ENCODE results near the gene SPDEF. TPM values are rescaled to one million over a fixed set of nuclear protein-coding genes. Genes with fewer than 3 reads are reported as not detected.
A peak's percentile ranks its signal among the peaks of the same experiment; 100 is the strongest.

The SPDEF gene
- total and polyA plus RNA-seq, 2 donors (not counting 1 experiment from before 2014, with no cell fraction given) = under 0.01 to 0.03 TPM

DNA sequence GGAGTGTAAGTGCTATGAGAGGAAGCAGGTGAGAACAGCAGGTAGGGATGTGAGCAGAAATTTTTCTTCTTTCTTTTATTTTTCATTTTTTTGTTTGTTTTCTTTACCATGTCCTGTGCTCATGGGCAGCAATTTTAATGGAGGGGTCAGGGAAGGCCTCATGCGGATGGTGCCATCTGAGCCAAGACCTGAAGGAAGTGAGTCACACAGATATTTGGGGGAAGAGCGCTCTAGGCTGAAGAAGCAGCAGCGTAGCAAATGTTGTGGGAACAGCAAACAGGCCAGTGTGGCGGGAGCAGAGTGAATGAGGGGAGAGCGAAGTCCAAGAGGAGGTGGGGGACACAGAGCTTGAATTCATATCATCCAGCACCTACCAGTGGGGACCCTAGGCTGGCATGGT lies 12.7 kb downstream of the SPDEF start:
- Histone ChIP-seq H3K36me3 (ENCODE audit: control insufficient read depth, insufficient read depth, low read length) (no peaks in the 10 kb centered on the region), H3K79me2 (ENCODE audit: control insufficient read depth, insufficient read depth, low read length) (no peaks in the 10 kb centered on the region), H2AFZ (ENCODE audit: low read length) (no peak overlapping the region), H3K27me3 (ENCODE audit: control insufficient read depth, insufficient read depth, low read length) (no peaks in the 10 kb centered on the region), H4K20me1 (ENCODE audit: control insufficient read depth, extremely low read depth, insufficient read depth, low read length) (no peaks in the 10 kb centered on the region), H3K4me3 (replicated peaks in 1 of 4; ENCODE audit: control extremely low read depth in 1 of 4, insufficient read depth in 1 of 4, low read depth in 3 of 4, low read length in 4 of 4) (no peak overlapping the region), H3K4me1 (ENCODE audit: control insufficient read depth, extremely low read depth, insufficient read depth, low read length) (no peaks in the 10 kb centered on the region), H3K4me2 (ENCODE audit: extremely low read depth, insufficient read depth, low read length) (no peak overlapping the region), H3K9ac (ENCODE audit: insufficient read depth, low read length) (no peak overlapping the region), H3K9me3 (ENCODE audit: control insufficient read depth, insufficient read depth, low read depth, low read length) (no peaks in the 10 kb centered on the region), H3K27ac (ENCODE audit: insufficient read depth, low read length) (no peak overlapping the region)
- peak; percentile 66 to 67 for DNase-seq (ENCODE audit: low read depth in 2 of 2)
- TF ChIP-seq, protein P1, sequence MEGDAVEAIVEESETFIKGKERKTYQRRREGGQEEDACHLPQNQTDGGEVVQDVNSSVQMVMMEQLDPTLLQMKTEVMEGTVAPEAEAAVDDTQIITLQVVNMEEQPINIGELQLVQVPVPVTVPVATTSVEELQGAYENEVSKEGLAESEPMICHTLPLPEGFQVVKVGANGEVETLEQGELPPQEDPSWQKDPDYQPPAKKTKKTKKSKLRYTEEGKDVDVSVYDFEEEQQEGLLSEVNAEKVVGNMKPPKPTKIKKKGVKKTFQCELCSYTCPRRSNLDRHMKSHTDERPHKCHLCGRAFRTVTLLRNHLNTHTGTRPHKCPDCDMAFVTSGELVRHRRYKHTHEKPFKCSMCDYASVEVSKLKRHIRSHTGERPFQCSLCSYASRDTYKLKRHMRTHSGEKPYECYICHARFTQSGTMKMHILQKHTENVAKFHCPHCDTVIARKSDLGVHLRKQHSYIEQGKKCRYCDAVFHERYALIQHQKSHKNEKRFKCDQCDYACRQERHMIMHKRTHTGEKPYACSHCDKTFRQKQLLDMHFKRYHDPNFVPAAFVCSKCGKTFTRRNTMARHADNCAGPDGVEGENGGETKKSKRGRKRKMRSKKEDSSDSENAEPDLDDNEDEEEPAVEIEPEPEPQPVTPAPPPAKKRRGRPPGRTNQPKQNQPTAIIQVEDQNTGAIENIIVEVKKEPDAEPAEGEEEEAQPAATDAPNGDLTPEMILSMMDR (conservative IDR thresholded peaks at IDR 0.05 in 1 of 2, IDR thresholded peaks at IDR 0.05 in 1 of 2; ENCODE audit: low read depth in 1 of 2, low read length in 2 of 2) = no peak
- TF ChIP-seq EZH2 (IDR thresholded peaks at IDR 0.05; ENCODE audit: low read length, missing control alignments) = no peak

DNA sequence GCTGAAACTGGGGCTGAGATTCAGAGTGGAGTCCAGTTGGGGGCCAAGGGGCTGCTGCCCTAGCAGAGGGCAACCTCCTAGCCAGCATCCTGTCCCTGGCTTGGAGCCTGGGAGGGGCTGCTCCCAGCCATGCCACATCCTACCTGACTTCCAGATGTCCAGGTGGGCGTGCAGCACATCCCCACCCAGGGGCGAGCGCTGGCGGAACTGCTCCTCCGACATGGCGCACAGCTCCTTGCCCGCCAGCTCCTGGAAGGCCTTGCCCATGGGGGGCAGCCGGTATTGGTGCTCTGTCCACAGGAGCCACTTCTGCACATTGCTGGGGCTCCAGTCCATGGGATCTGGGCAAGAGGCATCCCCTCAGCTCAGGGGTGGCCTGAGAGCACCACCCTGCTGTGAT lies 15.3 kb downstream of the SPDEF start:
- H3K36me3 ChIP-seq (ENCODE audit: control insufficient read depth, insufficient read depth, low read length) = no peaks in the 10 kb centered on the region
- H4K20me1 ChIP-seq (ENCODE audit: control insufficient read depth, extremely low read depth, insufficient read depth, low read length) = no peaks in the 10 kb centered on the region
- H3K4me2 ChIP-seq (ENCODE audit: extremely low read depth, insufficient read depth, low read length) = no peak overlapping the region
- DNase-seq (ENCODE audit: low read depth in 2 of 2) = no peak
- H3K27me3 ChIP-seq (ENCODE audit: control insufficient read depth, insufficient read depth, low read length) = no peaks in the 10 kb centered on the region
- no peaks in the 10 kb centered on the region for H3K4me1 ChIP-seq (ENCODE audit: control insufficient read depth, extremely low read depth, insufficient read depth, low read length)
- no peak overlapping the region for H3K9ac ChIP-seq (ENCODE audit: insufficient read depth, low read length)
- no peaks in the 10 kb centered on the region for H3K79me2 ChIP-seq (ENCODE audit: control insufficient read depth, insufficient read depth, low read length)
- H2AFZ ChIP-seq (ENCODE audit: low read length) = no peak overlapping the region
- no peak overlapping the region for H3K27ac ChIP-seq (ENCODE audit: insufficient read depth, low read length)
- H3K9me3 ChIP-seq (ENCODE audit: control insufficient read depth, insufficient read depth, low read depth, low read length) = no peaks in the 10 kb centered on the region
- H3K4me3 ChIP-seq (replicated peaks in 1 of 4; ENCODE audit: control extremely low read depth in 1 of 4, insufficient read depth in 1 of 4, low read depth in 3 of 4, low read length in 4 of 4) = no peak overlapping the region
- TF ChIP-seq, protein P1 (conservative IDR thresholded peaks at IDR 0.05 in 1 of 2, IDR thresholded peaks at IDR 0.05 in 1 of 2; ENCODE audit: low read depth in 1 of 2, low read length in 2 of 2) = no peak
- no peak for TF ChIP-seq EZH2 (IDR thresholded peaks at IDR 0.05; ENCODE audit: low read length, missing control alignments)

DNA sequence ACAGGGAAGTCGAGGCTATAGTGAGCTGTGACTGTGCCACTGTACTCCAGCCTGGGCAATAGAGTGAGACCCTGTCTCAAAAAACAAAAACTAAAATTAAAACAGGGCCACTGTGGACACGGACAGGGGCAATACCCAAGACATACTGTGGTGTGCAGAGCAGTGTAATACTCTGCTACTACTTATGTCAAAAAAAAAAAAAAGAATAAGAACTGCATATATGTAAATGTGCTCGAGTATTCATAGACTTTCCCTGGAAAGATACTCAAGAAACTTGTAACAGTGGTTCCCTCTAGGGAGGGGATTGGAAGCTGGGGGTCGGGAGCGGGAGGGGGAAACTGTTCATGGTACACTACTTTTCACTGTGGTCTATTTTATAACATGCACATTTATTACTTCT lies 15.9 kb downstream of the SPDEF start:
- H3K79me2 ChIP-seq (ENCODE audit: control insufficient read depth, insufficient read depth, low read length) = no peaks in the 10 kb centered on the region
- no peak overlapping the region for H3K9ac ChIP-seq (ENCODE audit: insufficient read depth, low read length)
- no peaks in the 10 kb centered on the region for H3K27me3 ChIP-seq (ENCODE audit: control insufficient read depth, insufficient read depth, low read length)
- H4K20me1 ChIP-seq (ENCODE audit: control insufficient read depth, extremely low read depth, insufficient read depth, low read length) = no peaks in the 10 kb centered on the region
- H2AFZ ChIP-seq (ENCODE audit: low read length) = no peak overlapping the region
- no peaks in the 10 kb centered on the region for H3K9me3 ChIP-seq (ENCODE audit: control insufficient read depth, insufficient read depth, low read depth, low read length)
- H3K36me3 ChIP-seq (ENCODE audit: control insufficient read depth, insufficient read depth, low read length) = no peaks in the 10 kb centered on the region
- H3K4me3 ChIP-seq (replicated peaks in 1 of 4; ENCODE audit: control extremely low read depth in 1 of 4, insufficient read depth in 1 of 4, low read depth in 3 of 4, low read length in 4 of 4) = no peak overlapping the region
- DNase-seq (ENCODE audit: low read depth in 2 of 2) = no peak
- H3K4me1 ChIP-seq (ENCODE audit: control insufficient read depth, extremely low read depth, insufficient read depth, low read length) = no peaks in the 10 kb centered on the region
- H3K4me2 ChIP-seq (ENCODE audit: extremely low read depth, insufficient read depth, low read length) = no peak overlapping the region
- H3K27ac ChIP-seq (ENCODE audit: insufficient read depth, low read length) = no peak overlapping the region
- TF ChIP-seq, protein P1 (conservative IDR thresholded peaks at IDR 0.05 in 1 of 2, IDR thresholded peaks at IDR 0.05 in 1 of 2; ENCODE audit: low read depth in 1 of 2, low read length in 2 of 2) = no peak
- no peak for TF ChIP-seq EZH2 (IDR thresholded peaks at IDR 0.05; ENCODE audit: low read length, missing control alignments)

Data from fibroblast of lung (primary cell).